ENCODE results near the gene NBEAL1.

- TF ChIP-seq CTCF (IDR thresholded peaks at IDR 0.05 in 8 of 11, conservative IDR thresholded peaks at IDR 0.05 in 3 of 11) (no peak), POLR2A (IDR thresholded peaks at IDR 0.05) (no peak), POLR2AphosphoS5 (IDR thresholded peaks at IDR 0.05) (no peak)
These were observed 68.7 kb downstream of the NBEAL1 start for GRCh38 chr2:203083328-203083727.

All from spleen (tissue), 7 donors.